OCI-M2 (cell line): ENCODE results near the gene ESRRB.

Experiments
- DNase-seq: peaks from one replicate; lab custom pipeline; 2025; ENCODE audit not compliant: unreplicated experiment; lab: John Stamatoyannopoulos, UW

ESRRB gene

DNA sequence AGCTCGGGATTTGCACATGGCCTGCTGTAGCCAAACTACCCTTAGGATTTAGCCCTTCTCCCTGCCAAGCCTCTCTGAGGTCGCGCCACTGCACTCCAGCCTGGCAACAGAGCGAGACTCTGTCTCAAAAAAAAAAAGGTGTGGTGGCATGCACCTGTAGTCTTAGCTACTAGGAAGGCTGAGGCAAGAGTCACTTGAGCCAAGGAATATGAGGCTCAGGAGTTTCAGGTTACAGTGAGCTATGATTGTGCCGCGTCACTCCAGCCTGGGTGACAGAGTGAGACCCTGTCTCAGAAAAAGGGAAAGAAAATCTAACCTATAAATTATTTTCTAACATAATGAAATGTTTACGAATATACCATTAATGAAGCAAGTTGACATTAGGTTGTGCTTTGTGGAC lies 29.7 kb downstream of the ESRRB start:
- DNase-seq: no peak

DNA sequence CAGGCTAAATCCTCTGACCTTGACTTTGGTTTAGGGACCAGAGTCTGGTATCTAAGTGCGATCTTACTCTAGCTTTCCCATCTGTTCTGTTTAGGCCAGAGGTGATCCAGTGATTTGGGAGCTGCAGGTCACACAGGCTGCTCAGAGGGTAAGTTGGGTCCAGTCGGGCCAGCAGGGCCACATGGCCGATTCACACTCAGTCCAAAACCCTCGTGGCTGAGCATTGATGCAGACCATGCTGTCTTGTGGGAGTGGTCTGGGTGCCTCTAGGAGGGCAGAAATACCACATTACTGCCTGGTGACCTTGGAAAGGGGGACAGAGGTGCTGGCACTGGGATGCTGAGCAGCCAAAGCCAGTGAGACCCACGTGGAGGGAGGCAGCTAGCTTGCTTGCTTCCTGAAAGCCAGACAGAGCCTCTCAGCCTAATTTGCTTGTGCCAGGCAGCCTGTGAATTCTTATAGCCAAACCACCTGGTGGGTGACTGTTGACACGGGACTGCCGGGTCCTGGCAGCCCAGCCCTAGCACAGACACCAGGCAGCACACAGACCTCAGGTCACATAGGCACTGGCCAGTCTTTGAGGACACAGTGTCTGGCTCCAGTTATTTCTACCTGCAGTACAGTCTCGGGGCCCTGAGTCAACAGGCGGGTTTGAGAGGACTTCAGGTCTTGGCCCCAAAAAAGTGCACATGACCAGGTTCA lies 31.7 kb downstream of the ESRRB start:
- DNase-seq: no peak

DNA sequence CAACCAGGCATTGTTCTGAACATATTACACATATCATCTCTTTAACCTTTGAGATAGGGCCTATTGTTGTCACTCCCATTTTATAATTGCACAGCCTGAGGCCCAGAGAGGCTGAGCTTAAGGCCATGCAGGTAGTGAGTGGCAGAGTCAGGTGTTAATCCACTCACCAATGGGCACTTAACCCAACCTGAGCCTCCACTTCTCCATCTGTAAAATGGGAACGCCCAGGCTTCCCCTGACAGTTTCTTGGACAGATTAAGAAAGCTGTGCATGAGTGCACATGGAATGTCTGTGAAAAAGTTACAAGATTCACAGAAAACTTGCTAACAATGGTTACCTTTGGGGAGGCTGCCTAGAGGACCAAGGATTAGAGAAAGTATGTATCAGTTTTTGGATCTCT lies 32.9 kb downstream of the ESRRB start:
- DNase-seq: no peak

DNA sequence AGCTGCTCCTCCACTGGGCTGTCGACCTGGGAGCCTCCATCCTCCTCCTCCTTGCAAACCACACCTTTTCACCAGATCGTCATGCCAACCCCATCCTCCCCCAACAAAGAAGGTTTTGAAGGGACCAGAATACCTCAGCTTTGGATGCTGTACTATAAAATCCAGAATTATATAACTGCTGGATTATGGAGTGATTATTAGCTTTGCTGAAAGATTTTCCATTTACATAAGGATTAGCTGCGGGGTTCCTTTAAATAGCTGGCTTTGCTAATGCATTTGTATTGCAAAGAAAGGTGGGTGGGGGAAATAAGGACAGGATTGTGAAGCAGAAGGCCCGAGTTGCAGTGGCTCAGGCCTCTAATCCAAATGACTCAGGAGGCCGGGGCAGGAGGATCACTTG lies 36.6 kb downstream of the ESRRB start:
- DNase-seq: no peak

DNA sequence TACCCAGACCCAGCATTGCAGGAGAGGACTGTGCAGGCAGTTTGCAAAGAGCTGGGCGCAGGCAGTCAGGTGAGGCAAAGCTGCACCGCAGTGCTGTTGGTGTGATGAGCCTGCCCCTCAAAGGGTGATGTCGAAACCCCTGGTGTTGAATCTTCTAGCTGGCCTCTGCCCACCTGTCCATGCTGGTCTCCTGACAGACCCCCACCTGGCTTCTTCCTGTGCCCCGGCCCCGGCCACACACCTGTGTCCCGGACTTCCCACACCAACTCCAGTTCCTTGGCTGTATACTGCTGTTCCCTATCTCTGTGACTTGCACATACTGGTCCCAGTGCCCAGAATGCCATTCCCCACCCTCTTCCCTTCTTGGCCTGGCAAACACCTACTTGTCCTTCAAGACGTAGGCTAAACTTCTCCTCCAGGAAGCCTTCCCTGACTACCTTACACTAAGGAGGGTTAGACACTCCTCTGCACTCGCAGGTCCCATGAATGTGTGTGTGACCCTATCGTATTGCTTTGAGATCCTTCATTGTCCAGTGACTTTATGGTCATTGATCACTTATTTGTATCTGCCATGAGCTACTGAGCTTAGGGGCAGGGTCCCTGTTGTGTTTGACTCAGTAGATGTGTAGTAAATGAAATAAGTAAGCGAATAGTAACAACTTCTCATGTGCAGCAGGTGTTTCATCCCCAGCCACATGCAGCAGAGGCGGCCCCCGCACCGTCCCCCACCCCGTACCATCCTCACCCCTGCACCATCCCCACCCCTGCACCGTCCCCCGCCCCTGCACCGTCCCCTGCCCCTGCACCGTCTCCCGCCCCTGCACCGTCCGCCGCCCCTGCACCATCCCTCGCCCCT lies 37.4 kb downstream of the ESRRB start:
- DNase-seq: no peak

DNA sequence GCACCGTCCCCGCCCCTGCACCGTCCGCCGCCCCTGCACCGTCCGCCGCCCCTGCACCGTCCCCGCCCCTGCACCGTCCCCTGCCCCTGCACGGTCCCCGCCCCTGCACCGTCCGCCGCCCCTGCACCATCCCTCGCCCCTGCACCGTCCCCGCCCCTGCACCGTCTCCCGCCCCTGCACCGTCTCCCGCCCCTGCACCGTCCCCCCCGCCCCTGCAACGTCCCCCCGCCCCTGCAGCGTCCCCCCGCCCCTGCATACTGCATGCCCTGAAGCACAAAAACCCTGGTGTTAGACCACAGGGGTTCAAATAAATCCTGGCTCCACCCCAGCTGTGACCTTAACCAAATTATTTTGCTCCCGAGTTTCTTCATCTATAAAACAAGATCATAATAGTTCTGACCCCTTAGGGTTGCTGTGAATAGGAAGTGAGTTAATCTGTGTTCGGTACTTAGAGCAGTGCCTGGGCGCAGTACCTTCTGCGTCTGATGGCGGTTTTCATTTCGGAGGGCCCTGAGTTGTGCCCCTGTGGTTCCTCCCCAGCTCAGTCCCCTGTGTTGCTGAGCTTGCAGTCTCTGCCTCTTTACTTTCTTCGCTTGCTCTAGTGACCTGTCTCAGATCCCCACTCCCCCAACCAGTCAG lies 38.1 kb downstream of the ESRRB start:
- DNase-seq: no peak

DNA sequence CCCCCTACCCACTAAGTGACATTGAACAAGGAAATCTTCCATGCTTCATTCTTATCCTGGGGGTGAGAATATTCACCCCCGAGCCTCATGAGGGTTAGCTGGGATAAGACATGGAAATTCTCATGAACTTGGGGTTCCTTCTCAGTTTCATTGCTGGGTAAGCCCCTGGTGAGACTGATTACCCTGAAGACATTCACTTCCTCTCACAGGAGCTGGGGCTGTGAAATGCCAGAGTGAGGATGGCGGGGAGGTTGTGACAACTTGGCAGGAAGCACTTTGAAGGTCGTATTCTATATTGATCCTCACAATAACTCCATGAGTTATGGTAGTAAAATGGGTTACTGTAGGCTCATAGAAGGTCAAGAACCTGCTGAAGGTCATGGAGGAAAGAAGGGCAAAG lies 43.5 kb downstream of the ESRRB start:
- DNase-seq: no peak

DNA sequence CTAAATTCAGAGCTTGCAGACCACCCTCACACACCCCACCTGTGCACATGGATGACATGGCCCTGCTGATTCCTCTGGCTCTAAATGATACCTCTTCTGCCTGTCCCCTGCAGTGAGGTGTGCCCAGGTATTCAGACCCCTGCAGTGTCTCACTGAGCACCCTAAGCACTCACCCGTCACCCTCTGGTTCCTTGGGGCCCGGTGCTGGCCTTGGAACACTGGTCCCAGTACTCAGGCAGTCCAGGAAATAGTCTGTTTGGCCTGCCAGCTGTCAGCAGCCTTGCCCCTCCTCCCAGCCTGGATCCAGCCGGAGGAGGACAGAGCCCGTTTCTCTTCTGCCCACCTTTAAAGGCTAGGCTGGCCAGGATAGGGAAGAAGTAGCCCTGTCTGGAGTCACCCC lies 44.9 kb downstream of the ESRRB start:
- DNase-seq: no peak

DNA sequence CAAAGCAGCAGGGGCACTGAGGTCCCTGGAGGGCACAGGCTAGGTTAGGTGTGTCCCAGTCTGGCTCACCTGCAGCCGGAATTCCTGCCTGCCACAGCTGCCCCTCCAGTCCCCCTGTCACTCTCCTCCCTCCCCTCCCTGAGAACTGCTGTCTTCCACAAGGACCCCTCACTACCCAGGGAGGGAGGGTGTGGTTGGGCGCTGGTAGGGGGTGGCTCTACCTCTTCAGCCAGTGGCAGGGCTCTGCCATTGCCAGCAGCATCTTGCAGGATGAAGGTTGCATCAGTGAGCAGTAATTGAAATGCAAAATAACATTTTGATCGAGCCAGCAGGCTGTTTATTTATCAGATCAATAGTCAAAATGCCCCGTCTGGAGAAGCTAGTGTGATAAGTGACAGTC lies 45.7 kb downstream of the ESRRB start:
- no peak for DNase-seq

DNA sequence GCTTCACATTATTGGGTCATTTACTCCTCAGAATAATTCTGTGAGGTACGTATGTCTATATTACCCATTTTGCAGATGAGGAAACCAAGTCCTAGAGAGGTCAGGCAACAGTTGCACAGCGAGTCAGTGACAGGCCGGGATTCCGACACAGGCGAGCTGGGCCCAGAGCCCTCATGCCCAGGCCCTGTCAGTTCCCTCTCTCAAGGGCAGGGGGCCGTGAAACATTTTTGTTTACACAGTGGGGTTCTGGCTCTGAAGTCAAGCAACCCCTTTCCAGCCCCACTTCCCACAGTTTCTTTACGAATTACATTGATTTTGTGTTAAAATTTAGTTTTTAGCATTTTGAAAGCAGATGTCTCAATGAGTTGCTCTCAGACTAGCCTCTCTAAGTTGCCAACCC lies 46.7 kb downstream of the ESRRB start:
- DNase-seq: no peak

DNA sequence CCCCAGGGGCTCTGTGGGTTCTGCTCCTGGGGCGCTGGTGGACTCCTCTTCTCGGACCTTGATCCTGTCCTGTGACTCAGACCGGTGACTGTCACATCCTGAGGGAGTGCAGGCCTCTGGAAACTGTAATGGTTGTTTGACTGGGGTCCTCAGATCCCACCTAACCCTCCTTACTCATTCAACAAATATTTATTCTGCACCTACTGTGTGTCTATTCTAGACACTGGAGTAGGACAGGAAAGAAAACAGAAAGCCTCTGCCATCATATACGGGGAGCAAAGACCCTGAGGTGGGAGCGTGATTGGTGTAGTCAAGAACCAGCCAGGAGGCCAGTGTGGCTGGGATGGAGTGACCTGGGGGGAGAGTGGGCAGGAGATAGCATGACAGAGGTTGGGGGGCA lies 47.6 kb downstream of the ESRRB start:
- no peak for DNase-seq

DNA sequence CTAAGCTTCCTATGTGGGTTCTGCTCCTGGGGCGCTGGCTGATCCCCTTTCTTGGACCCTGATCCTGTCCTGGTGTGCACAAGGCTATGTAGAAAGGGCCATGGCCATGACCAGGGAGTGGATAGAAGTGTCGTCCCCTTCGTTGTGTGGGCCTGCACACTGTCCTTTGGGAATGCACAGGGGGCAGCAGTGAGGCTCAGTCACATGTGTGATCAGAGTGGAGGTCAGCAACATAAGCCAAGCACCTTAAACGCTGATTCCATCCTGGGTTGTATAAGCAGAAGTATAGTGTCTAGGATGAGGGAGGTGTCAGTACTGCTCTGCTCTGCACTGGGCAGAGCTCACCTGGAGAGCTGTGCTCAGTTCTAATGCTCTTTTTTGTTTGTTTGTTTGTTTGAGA lies 48.4 kb downstream of the ESRRB start:
- no peak for DNase-seq

DNA sequence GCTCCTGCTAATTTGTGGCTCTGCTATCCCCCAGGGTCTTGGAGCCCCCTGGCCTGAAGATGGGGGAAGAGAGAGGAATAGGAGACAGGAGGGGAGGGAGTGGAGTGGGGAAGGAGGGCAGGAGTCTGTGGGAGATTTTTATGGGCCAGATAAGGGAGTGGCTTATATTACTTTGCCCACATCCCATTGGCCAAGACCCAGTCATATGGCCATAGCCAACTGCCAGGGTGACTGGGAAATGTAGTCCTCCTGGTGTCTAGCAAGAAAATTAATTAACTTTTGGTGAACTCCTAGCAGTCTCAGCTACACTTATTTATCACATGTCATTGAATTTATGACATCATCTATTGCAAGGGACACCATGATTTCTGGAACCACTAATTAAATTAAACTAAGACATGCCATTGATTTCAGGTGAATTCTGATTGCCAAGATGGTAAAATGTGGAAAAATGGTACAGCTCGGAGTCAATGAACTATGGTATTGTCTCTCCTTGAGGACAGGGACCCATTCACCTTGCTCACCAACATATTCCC lies 50.3 kb downstream of the ESRRB start:
- no peak for DNase-seq

DNA sequence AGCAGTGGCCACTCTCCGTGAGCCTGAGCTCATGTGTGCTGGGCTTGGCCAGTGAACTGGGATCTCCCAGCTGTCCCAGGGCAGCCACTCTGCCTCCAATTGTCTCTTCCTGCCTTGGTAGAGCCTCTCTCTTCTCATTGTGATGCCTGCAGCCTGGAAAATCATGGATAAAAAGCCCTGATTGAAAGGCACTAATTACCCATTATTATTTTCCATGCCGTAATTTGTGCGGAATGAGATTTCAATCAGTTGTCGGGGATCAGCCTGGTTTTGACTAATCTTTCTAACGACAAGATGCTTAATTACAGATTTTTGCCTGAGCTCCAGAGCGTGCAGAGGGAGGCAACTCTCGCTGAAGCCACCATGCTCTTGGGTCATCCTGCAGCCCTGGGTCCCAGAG lies 52.7 kb downstream of the ESRRB start:
- DNase-seq: no peak

DNA sequence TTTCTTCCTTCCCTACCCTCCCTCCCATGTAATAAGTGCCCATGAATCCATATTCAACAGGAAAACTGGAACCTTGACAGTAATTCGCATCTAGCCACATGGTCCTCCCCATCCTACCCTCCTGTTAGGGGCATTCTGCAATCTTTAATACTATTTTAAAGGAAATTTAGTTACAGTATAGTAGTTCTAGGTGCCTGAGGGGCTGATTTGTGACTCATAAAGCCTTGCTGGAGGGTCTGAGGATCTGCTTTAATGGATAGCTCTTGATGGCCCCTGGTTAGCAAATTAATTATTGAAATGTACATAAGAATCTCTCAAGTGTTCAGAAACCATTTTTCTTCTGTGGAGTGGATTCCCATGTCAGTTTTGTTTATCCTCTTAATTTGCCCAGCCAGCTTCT lies 54.1 kb downstream of the ESRRB start:
- DNase-seq: no peak

DNA sequence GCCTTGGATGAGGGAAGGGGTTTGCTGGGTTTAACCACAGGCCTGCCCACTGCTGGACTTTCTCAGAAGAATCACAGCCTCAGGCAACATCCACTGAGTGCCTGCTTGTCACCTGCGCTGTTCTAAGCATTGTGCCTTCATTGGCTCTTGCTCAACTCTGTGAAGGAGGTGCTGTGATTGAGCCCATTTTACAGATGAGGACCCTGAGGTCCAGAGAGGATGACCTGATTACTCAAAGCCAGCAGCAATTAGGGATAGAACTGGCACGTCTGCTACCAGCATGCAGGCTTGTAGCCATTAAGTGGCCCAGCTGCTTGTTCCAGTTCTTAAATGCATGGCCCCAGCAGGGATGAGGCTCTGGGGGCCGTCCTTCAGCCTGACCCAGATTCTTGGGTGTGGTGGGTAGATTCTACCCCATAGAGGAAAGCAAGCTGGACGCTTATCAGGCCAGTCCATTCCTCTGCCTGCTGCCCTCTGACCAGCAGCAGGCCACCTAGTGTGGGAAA lies 54.6 kb downstream of the ESRRB start:
- DNase-seq: no peak

DNA sequence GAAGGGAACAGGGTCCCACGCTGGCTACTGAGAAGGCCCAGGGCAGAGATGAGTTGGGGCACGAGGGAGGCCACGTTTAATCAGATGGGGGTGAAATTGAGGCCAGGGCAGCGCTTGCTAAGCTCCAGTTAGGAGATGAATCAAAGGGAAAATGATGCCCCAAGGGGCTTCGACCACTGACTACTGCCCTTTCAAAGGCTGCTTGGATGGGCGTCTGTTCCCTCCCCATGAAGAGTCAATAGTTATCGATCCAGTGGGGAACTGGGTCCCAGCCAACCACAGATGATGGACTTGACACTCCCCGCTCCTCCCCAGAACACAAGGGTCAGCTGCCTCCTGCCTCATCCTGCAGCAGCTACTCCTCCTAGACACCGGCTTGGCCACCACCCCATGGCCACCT lies 55.6 kb downstream of the ESRRB start:
- no peak for DNase-seq

DNA sequence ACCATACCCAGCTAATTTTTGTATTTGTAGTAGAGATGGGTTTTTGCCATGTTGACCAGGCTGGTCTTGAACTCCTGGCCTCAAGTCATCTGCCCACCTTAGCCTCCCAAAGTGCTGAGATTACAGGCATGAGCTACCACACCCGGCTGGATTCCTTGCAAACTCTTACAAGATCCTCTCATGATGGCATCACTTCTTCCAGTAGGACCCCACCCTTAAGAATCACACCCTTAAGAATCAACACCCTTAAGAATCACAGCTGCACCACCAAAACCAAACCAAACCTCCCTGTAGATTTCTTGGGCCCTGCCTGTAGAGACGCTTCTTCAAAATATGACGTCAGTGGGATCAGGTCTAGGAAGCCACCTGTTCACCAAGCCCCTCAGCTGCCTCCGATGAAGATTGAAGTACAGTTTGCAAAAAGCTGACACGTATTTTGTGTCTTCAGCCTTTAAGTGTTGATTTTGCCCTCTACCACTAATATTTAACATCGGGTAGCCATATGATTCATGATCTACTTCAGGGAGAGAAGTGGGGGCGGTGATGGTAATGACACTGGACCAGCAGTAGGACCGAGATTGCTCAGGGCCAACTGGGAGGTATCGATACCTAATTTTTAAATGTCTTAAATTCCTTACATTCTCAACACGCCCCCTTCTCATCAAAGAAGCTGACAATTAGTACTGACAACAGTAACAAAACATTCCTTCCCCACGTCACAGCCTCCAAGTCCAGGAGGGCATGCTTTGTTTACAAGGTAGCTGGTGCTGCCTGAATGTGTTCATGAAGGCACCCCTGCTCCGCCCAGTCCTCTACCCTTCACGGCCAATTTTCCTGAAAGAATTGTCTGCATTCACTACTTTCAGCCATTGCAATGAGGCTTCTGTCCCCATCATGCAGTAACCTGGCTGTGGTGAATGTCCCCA lies 57.2 kb downstream of the ESRRB start:
- DNase-seq: no peak

DNA sequence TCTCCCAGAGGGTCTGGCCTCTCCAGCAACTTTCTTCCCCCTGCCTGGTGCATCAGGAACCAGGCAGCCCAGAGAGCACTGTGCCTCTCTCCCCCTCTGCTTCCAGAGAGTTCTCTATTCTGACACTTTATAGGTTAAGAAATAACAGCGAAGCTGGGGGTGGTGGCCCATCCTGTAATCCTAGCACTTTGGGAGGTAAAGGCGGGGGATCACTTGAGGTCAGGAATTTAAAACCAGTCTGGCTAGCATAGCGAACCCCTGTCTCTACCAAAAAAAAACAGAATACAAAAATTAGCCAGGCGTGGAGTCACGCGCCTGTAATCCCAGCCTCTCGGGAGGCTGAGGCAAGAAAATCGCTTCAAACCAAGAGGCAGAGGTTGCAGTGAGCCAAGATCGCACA lies 58.3 kb downstream of the ESRRB start:
- no peak for DNase-seq

DNA sequence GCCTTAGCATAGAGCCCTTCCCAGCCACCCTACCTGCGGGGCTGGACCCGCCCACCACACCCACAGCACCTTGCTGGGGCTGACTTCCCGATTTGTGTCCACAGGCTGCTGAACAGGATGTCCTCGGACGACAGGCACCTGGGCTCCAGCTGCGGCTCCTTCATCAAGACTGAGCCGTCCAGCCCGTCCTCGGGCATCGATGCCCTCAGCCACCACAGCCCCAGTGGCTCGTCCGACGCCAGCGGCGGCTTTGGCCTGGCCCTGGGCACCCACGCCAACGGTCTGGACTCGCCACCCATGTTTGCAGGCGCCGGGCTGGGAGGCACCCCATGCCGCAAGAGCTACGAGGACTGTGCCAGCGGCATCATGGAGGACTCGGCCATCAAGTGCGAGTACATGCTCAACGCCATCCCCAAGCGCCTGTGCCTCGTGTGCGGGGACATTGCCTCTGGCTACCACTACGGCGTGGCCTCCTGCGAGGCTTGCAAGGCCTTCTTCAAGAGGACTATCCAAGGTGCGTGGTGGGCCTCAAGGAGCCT lies 63.4 kb downstream of the ESRRB start:
- DNase-seq: no peak
